MV-4-11 (cell line): ENCODE results near the gene STARD7.

ENCODE experiments used
- DNase-seq: peaks from one replicate; lab custom pipeline; 2025; lab: John Stamatoyannopoulos, UW

STARD7 gene

GRCh38 chr2:96135621-96136020 is 73.0 kb downstream of the STARD7 start:
- DNase-seq = no peak

- no peak for DNase-seq
Observed at GRCh38 chr2:96135171-96135570, 73.5 kb downstream of the STARD7 start.
